GM19438 (cell line): ENCODE measurements around the gene PHF24.
"Not testable (repeated sequence)": the region's sequence is repeated elsewhere in the genome, so short reads cannot be mapped to it uniquely, and the experiment has no call there.

Source experiments
- ATAC-seq: cut with Tn5 transposase; IDR thresholded peaks from one replicate; pipeline ENCODE4 v1.9.1; 2021; ENCODE audit warnings: low read depth; ENCODE audit not compliant: unreplicated experiment

Gene PHF24

DNA sequence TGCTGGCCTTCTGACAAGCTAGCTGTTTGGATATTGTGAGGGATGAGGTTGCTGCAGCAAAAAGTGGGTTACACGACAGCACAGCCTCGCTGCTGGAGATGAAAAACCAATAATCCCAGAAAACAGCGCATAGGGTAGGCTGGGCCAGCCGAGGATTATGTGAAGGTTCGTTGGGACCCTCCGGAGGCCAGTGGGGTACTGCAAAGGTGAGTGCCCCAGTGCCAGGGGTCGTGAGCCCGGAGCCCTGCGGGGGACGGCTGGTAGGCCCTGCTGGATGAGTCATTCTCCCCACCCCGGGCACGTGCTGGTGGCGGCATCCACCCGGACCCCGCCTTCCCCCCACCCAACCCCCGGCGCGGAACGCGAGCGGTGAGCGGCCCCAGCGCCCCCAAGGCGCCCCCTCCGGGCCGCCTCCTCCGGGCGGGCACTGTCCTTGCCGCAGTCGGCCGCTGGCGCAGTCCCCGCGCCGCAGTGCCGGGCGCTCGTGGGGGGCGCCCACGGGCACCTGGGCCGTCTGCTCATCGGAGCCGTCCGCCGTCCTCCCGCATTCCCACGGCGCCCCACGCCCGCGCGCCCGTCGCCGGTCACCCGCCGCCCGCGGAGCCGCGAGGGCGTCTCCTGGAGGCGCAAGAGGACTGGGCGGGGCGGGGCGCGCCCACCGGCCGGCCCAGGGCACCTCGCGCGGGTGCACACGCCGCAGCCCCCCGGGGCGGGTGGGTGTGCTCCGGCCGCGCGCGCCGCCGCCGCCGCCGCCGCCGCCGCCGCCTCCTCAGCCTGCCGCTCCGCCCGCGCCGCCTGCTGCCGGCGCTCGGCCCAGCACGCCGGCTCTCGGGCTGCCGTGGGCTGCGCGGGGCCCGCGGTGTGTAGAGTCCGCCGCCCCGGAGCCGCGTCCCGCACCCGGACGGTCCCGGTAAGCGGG, at the start of gene PHF24:
PHF24 (plus strand) TSS at position 794 of the 919 bp plus-strand sequence. CDS start 13,014 bp downstream, outside the sequence.
- ATAC-seq, result no peak

DNA sequence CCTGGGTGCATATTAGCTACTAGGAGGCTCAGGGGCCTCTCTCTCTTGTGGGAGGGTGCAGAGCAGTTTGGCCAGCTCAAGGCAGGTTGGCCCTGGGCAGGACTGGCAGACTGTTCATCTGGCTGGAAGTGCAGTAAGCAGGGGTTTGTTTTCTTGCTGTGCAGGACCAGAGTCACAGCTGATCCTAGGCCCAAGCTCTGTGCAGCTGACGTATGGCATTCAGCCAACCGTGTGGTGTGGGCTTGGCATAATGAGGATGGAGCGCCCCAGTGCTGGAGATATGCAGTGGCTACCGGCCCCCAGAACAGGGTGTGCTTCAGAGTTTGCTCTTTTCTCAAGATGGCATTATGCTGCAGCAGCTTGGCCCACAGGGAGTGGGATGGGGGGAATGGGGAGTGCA, 31.0 kb upstream of the PHF24 start:
- no peak for ATAC-seq

DNA sequence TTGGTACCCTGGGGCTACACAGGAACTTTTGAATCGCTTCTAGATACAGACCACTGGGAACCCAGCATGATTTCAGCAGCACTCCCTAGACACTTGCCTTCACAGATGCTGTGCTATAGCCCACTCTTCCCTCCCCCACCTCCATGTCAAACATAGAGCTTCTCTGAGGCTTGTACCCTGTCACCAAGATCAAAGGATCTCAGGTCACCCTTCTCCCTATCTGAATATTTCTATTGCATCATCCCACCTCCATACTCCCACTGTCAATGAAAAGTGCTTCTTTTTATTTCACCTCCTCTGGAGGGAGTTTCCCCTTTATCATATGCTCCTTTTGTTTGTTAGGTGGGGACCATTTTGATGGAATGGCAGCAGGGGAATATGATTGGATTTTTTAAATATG, 29.2 kb upstream of the PHF24 start:
- no peak for ATAC-seq

DNA sequence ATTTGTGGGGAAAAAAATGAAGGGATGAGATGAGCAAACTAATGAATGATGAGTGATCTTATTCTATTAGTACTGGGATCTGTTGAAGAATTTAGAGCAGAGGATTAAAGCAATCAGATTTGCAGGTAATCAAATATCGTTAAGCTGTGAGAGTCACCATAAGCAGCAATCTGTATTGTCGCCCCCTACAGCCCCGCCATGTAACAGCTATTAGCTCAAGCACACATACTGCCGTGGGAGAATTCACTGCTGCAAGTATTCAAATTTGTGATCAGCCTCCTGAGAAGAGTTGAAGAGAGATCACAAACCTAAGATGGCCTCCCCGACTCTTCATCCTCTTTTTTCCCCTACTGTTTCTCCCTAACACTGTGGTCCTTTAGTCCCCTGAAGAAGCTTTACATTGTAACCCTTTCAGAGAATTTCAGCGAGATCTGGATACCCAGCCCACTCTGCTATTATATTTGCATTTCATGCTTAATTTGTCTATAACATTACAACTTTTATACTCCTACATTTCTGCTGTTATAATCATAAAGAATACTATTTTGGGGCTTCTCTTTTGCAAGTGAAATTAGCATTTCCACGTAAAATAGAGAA, 28.5 kb upstream of the PHF24 start:
- ATAC-seq, result no peak

DNA sequence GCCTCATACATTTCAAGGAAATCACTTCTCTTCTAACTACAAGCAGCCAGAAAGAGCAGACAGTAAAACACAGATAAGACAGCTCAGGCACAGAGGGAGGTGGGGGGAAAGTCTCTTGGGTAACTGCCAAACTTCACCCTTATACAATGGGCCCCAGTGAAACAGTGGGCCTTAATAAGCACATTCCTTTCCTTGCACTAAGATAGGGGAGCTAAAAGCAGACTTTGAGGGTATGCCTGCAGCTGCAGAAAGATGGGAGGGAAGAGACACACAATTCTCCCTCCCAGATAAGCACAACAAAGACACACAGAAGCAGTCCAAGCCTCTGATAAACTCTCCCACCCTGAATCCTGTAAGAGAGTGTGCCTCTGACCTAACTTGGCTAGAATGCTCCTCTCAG, 18.1 kb upstream of the PHF24 start:
- not testable (repeated sequence) for ATAC-seq

DNA sequence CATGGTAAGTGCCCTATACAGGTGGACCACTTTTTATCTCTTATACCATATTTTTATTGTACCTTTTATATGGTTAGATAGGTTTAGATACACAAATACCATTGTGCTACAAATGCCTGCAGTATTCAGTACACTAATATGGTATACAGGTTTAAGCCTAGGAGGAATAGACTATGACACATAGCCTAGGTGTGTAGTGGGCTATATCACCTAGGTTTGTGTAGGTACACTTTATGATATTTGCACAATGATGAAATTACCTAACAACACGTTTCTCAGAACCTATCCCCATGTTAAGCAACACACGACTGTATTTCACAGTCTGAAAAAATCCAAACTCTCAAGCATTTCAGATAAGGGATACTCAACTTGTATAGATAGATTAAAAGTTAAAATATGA, 9.6 kb upstream of the PHF24 start:
- ATAC-seq, result no peak

DNA sequence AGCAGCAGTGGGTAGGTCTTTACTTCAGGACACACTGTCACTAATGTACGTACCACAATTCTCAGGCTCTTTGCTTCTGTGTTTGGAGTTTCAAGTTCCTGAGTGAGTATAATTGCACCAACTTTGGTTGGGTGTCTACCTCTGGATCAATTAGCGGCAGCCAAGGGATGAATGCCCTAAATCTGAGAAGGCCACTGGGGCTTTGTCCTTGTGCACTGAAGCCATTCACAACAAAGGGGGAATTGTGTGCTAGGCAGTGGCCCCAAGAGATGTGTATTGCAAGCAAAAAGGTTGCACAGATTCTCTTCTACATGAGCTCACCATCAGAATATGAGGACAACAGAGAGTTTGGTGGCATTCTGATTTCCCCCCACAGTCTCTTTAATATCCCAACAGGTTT, 3.9 kb upstream of the PHF24 start:
- no peak for ATAC-seq

DNA sequence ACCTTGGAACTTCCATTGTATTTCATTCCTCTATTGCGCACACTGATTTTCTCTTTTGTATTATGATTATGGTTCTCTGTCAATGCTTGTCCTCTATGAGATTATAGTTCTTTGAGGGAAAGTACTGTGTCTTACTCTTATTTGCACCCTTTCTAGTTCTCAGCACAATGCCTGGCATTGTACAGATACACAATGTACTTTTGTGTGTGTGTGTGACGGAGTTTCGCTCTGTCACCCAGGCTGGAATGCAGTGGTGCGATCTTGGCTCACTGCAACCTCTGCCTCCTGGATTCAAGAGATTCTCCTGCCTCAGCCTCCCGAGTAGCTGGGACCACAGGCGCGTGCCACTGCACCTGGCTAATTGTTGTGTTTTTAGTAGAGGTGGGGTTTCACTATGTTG, 2.0 kb upstream of the PHF24 start:
- ATAC-seq, result not testable (repeated sequence)

DNA sequence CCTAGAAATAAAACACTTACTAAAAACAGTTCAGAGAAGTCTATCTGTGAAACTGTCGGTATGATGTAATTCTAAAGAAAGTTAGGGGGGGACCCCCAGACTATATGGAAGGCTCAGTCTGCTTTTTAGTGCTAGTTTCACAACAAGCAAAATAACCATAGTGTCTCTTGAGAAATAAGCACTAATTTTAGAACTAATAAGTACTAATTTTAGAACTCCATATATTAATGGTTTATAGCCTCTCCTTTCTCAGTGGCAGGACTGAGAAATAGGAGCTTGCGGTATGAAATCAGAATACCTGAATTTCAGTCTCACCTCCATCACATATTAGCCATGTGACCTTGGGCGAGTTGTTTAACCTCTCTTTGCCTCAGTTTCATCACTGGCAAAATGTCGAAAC, 1.4 kb upstream of the PHF24 start:
- ATAC-seq, result no peak

DNA sequence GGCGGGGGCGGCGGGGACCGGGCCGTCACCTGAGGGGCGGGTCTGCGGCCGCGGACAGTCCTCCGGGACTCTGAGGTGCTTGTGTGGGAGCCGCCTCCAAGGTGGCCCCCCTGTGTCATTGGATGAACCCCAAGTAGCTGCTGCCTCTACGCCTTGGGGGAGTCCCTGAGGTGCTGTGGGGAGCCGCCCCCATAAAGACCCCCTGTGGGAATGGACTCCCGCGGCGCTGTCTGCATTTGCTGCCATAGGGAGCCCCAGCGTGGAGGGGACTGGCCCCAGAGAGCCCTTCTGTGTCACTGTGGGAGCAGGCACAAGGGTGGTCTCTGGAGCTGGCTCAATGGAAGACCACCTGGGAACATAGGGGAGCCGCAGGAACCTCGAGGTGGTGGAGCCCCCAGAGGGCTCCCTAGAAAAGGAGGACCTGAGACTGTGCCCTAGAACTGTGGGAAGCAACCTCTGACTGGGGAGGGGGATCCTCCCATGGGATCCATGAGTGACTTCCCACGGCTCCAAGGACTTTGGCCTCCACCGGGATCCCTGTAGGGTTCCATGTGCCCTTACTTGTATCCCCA, 412 bp downstream of the PHF24 start:
- ATAC-seq, result no peak

DNA sequence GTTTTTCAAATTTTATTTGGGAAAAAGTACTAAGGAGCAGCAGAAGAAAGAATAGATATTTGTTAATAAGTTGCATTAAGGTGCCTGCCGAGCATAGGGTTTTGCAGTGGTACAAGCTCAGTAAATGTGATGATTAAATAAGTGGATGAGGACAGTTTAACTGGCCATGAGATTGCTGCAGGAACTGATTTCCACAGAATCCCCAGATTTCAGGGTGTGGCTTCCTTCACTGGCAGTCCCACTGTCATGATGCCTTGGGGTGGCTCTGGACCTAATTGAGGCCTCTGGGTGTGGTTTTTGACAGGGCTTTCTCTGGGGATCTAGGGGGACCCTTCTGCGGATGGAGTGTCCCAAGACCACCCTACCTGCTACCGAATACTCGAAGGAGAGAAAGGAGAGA, 1.4 kb downstream of the PHF24 start:
- no peak for ATAC-seq

DNA sequence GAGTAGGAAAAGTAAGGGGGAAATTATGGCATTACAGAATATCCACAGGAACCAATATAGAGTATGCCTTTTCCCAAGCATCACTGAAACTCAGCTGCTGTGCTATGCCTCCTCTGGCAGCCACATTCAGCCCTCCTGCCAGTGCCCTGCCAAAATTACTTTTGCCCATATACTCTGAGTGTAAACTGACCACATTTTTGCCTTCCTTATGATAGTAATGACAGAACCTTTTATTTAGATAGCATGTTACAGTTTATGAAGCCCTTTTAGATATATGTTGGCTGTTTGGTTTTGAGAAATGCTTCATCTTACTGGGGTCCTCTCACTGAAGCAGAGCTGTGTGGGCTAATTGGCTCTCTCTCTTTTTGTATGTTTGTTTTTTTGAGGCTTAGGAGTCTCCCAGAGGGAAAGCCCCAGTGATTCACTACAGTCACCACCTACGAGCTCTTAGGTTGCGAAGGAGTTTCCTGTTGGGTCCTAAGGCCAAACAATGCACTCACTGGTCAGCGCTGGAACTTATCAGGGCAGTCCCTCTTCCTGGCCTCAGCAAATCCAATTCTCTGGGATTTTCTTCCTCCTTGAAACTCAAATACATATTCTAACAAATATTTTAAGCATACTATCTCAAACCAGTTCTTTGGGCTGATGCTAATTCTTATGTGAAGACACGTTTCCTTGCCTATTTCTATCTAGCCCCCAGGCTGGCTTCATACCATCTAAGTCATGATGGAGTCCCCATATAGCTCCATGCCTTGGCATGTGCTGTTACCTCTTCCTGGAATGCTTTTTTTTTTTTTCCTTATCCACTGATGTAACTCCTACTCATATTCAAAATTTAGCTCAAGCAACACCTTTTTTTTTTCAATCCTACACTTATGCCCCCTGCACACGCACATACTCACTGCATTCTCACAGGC, 3.7 kb downstream of the PHF24 start:
- no peak for ATAC-seq

DNA sequence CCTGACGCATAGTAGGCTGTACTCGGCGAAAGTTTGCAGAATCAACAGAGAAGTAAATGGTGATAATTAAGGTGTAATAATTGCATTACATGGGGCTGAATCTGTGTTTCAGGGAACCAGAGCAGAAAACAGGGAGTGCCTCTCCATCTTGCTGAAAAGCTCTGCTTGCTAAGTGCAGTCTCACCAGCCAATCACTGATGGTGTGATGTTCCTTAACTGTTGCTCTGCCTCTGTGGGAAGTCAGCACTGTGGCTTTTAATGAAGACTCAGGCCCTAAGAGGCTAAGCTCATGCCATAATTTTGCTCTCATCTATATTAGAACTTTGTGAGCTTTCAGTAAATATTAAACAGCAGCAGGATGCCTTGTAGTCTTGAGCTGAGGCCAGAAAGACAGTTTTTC, 4.5 kb downstream of the PHF24 start:
- ATAC-seq, result no peak

DNA sequence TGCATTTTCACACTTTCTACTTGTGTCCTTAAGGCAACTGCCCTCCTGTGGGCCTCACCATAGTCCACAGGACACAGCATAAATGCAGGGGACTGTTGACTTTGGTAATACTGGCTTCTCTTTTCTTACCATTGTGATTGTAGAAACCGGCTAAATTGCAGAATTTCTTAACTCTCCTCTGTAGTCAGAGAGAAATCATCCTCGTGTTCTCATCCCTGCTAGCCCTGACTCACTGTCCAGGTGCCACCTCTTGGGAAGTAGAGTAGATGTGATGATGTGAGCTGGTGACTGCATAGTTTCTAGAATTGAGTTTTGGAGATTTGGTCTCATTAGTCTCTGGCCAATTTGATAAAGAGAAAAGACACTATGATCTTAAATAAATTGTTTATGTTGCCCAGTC, 5.5 kb downstream of the PHF24 start:
- no peak for ATAC-seq

DNA sequence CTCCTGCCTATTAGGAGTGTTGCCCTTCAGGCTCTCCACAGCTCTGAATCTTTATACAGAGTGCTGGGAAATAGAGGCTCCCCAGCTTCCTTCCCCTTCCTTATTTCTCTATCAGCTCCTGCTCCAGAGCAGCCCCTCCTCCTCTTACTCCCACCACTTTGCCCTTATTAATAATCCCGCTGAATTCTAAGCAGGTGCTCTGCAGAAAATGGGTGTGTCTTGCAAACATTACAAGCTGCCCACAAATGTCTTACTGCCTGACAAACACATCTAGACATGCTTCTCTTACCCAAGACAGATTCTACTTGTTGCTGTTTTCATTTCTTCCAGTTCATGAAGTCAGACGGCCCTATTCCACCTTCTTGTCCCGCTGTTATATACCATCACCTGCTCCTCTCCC, 6.4 kb downstream of the PHF24 start:
- ATAC-seq, result no peak

DNA sequence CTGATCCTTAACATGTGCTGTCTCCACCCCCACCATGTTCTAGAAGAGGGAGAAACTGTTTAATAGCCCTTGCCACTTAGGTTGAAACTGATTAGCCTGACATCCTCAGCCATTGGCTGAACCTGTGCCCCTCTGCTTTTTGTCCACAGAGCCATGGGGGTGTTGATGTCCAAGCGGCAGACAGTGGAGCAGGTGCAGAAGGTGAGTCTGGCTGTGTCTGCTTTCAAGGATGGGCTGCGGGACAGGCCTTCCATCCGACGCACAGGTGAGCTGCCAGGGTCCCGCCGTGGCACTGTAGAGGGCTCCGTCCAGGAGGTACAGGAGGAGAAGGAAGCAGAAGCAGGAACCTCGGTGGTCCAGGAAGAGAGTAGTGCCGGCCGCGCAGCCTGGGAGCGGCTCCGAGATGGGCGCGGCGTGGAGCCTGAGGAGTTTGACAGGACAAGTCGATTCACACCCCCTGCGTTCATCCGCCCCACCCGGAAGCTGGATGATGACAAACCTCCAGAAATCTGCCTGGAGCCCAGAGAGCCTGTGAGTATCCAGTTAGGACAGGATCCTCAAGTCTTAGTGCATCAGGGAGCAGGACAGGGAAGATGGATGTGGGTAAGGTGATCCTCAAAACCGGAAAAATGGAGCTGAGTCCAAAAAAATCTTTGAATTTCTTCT, 13.2 kb downstream of the PHF24 start:
- no peak for ATAC-seq

DNA sequence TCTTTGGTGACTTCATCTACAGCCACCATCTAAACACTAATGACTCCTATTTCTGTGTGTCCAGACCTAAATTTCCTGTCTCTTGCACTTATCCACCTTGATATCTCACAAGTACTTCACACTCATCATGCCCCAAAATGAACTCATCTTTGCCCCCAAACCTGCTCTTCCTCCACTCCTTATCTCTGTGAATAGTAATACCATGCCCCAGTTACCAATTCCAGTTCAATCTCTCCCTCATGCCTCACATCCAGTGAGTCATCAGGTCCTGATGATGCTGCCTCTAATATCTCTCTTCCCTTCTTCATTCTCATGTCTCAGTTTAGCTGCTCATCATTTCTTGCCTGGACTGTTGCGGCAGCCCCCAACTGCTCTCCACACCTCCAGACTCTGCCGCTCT, 16.6 kb downstream of the PHF24 start:
- no peak for ATAC-seq

DNA sequence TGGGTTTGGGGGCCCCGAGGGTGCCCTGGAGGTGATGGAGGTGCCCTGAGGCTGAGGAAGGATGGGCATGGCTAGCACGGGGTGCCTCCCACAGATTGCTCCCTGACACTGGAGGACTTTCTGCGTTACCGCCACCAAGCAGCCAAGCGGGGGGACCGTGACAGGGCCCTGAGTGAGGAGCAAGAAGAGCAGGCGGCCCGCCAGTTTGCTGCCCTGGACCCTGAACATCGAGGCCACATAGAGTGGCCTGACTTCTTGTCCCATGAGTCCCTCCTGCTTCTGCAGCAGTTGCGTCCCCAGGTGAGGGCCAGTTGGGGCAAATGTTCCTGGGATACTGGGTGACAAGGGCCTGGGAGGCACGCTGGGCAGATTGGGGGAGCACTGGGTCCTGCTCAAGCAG, 18.4 kb downstream of the PHF24 start:
- ATAC-seq, result no peak

DNA sequence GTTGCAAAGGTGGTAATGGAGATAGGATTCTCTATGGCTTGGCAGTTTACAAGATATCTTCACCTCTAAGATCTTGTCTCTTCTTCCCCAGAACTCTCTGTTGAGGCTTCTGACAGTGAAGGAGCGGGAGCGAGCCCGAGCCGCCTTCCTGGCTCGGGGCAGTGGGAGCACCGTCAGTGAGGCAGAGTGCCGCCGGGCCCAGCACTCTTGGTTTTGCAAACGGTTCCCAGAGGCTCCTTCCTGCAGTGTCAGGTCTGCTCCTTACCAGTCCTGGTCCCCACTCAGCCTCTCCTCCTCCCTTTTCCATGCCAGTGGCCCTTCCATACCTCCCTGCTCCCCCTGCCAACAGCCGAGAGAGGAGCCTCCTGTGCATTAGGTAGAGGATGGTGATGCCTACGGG, 18.9 kb downstream of the PHF24 start:
- no peak for ATAC-seq

DNA sequence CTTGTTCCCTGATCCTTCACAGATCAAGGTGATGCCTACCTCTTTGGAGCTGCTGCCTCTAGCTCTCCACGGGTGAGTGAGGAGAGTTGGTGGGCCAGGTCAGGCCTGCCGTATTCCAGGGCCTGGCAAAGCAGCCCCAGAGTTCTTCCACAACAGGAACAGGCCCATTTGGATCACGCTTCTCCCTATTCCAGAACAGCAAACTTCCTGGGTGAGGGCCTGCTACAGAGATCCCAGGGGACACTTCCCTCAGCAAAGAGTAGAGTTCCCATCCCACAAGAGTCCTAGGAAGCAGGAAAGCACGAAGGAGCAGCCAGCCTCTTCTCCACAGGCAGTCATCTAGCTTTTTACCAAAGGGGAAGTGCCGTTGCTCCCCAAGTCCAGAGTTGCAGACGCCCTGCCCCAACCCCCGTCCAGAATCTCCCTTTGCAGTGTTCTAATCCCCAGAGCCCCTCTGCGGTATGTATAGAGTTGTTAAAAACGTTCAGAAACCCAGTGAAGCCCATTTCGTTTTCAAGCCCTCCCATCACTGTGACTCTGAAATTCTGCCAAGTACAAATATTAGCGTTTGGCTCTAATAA, 22.2 kb downstream of the PHF24 start:
- ATAC-seq, result no peak
